AML-193 (cell line): ENCODE measurements around the gene PPFIBP1.
"Not testable (repeated sequence)": the region's sequence is repeated elsewhere in the genome, so short reads cannot be mapped to it uniquely, and the experiment has no call there.

Source experiments
- DNase-seq, 2 experiments: peaks; one replicate each; lab custom pipeline; 2025; lab: John Stamatoyannopoulos, UW

The PPFIBP1 gene

GRCh38 chr12:27627853-27628469 is 104.0 kb downstream of the PPFIBP1 start:
- DNase-seq, result not testable (repeated sequence)

GRCh38 chr12:27630219-27630618 is 106.2 kb downstream of the PPFIBP1 start:
- DNase-seq, result not testable (repeated sequence)

- DNase-seq, result no peak
Measured at GRCh38 chr12:27631365-27631764, 107.4 kb downstream of the PPFIBP1 start.

- no peak for DNase-seq
Measured at GRCh38 chr12:27631813-27632491, 107.9 kb downstream of the PPFIBP1 start.

GRCh38 chr12:27635349-27635972 is 111.5 kb downstream of the PPFIBP1 start:
- peak; percentile 23 to 49 for DNase-seq

GRCh38 chr12:27636569-27636968 is 112.6 kb downstream of the PPFIBP1 start:
- not testable (repeated sequence) for DNase-seq

GRCh38 chr12:27637524-27637923 is 113.5 kb downstream of the PPFIBP1 start:
- DNase-seq, result no peak

- no peak for DNase-seq
Measured at GRCh38 chr12:27639265-27639664, 115.3 kb downstream of the PPFIBP1 start.

GRCh38 chr12:27640566-27641200 is 116.7 kb downstream of the PPFIBP1 start:
- not testable (repeated sequence) for DNase-seq

GRCh38 chr12:27642361-27642760 is 118.4 kb downstream of the PPFIBP1 start:
- not testable (repeated sequence) for DNase-seq

- not testable (repeated sequence) for DNase-seq
Measured at GRCh38 chr12:27642892-27643291, 118.9 kb downstream of the PPFIBP1 start.

GRCh38 chr12:27644158-27644845 is 120.3 kb downstream of the PPFIBP1 start:
- no peak for DNase-seq

GRCh38 chr12:27645671-27646070 is 121.7 kb downstream of the PPFIBP1 start:
- DNase-seq, result no peak

GRCh38 chr12:27646149-27646548 is 122.1 kb downstream of the PPFIBP1 start:
- no peak for DNase-seq

GRCh38 chr12:27650011-27650410 is 126.0 kb downstream of the PPFIBP1 start:
- no peak for DNase-seq

GRCh38 chr12:27651201-27651600 is 127.2 kb downstream of the PPFIBP1 start:
- DNase-seq, result no peak

- DNase-seq, result peak; percentile 23 to 53
Measured at GRCh38 chr12:27652174-27652763, 128.3 kb downstream of the PPFIBP1 start.

GRCh38 chr12:27653661-27654060 is 129.7 kb downstream of the PPFIBP1 start:
- DNase-seq, result no peak

GRCh38 chr12:27655476-27655875 is 131.5 kb downstream of the PPFIBP1 start:
- not testable (repeated sequence) for DNase-seq

- DNase-seq, result no peak
Measured at GRCh38 chr12:27657296-27657695, 133.3 kb downstream of the PPFIBP1 start.

- DNase-seq, result no peak
Measured at GRCh38 chr12:27665704-27666103, 141.7 kb downstream of the PPFIBP1 start.

GRCh38 chr12:27666510-27666909 is 142.5 kb downstream of the PPFIBP1 start:
- DNase-seq, result no peak
